GM19372 (cell line): ENCODE data around the gene ARAP2.

ENCODE experiments used
- ATAC-seq: cut with Tn5 transposase; IDR thresholded peaks from one replicate; pipeline ENCODE4 v1.9.1; 2021; ENCODE audit warnings: mild to moderate bottlenecking, low read depth, moderate library complexity; ENCODE audit not compliant: unreplicated experiment

Gene ARAP2

DNA sequence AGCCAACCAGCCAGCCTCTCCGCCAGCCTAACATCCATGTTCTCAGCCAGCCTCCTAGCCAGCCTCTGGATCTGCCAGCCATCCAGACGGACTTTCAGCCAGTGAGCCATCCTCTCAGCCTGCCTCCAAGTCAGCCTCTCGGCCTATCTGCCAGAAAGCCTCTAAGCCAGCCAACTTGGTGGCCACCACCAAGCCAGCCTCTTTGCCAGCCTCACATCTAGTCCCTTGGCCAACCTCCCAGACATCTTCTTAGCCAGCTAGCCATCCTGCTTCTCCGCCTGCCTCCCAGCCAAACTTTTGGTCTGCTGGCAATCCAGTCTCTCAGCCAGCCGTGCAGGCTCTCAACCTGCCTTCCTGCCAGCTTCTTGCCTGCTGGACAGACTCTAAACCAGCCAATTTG lies 16.4 kb upstream of the ARAP2 start:
- ATAC-seq = no peak

DNA sequence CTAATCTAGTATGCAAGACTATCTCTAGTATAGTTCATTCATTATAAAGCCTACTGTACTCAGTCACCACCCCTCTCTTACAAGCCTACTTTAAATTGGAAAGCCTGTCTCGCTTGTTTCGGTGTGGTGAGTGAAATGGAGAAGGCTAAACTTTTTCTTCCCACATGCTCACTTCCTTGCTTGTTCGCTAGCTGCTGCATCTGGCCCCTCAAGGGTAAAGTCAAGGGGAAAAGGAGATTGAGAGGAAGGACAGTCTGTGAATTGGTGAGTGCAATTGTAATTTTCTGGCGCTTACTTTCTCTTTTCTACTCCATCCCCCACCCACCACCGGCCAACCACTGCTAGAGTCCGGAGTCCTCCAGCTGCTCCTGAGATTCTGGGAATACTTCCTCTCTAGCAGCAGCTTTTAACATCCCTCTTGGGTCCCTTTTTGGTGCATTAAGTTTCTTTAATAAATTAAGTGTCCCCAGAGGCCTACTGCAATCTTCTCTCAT lies 12.1 kb upstream of the ARAP2 start:
- peak; percentile 33 for ATAC-seq

DNA sequence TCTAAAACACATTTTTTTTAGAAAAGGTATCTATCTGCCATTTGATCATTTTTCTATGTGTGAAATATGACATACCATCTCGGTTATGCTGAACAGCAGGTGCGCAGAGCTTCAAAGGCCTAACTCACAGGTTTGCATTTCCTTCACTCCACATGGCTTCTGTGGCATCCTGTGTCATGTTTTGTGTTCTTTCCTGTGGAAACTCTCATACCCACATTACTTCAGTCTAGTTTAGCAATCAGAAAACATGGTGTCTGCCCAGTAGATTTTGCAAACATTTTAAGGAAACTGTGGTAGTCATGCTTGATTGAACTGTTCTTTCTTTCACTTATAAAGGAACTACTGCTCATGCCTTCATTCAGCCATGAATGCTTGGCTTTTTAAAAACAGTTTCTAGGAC lies 11.3 kb upstream of the ARAP2 start:
- peak; percentile 76 for ATAC-seq

DNA sequence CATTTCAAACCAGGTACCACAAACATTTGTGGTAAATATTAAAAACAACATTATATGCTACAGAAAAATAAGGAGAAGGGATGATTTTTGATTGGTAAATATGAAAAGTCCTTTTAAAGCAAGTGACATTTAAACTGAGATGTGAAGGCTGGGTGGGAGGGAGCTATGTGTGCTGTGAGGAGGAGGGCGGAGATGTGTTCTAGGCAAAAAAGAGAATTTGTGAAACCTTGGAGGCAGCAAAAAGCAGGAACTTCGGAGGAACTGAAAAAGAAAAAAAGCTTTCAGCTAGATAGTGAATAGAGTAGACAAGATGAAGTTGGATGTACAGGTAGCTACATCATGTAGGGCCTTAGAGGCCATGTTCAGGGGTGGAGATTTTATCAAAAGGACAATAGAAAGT lies 10.1 kb upstream of the ARAP2 start:
- no peak for ATAC-seq

DNA sequence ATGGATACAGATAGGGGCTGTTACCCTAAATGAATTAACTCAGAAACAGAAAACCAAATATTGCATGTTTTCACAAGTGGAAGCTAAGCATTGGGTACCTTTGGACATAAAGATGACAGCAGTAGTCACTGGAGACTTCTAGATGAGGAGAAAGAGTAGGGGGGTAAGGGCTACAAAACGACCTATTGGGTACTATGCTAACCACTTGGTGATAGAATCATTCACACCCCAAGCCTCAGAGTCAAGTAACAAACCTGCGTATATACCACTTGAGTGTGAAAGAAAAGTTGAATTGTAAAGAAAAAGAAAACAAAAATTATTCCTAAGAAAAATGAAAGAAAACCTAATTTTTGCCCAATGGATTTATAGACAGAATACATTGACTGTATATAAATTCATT lies 7.7 kb upstream of the ARAP2 start:
- no peak for ATAC-seq

DNA sequence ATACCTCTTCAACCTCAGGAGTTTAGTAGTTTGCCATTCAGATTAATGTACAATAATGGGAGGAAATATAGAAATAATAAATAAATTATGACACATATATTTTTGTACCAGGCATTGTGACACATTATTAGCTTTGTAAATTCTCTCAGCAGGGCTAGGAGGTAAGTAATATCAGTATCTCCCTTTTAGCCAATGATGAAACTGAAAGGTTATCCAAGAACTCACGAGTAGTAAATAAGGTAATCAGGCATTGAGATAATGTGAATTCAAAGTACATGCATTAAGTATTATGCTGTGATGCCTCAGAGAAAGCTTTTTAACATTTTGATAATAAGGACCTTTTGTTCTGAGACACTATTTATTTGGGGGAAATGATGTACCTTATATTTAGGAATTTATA lies 5.3 kb upstream of the ARAP2 start:
- no peak for ATAC-seq

DNA sequence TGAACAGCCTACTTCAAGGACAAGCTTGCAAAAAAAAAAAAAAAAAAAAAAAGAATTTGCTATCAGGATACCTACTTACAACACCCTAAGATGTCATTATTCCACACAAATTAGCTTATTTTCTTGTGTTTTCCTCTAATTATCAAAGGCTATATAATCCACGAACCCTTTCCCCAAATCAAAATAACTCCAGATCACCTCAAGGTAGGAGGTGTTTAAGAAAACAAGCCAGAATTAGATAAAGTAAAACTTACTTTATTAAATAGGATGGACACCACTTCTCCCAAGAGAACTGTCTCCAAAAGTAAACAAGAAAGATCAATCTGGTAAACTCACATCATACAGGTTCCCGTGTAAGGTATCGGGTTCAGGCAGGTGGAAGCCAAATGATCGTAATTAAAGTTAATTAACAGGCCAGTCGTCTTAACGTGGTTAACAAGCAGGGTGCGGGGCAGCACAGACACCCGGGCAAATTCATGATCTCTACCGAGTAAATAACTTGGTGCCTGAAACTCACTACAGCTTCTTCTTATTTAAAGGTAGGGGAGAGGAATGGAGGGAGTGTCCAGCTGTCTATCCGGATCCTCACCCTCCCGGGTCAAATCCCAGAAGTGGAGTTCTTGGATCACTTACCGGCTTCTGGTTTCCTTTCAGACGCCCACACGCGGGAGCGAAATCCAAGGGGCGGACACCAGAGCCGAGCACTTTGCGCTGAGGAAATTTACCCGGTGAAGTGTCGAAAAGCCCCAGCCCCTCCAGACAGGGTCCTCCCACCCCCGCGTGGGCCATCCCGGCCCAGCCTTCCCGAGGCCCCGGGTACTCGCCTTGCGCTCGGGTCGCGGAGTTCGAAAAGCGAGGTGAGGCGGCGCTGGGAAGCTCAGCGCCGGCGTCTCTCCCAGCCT lies 708 bp downstream of the ARAP2 start:
- peak; percentile 28 for ATAC-seq

DNA sequence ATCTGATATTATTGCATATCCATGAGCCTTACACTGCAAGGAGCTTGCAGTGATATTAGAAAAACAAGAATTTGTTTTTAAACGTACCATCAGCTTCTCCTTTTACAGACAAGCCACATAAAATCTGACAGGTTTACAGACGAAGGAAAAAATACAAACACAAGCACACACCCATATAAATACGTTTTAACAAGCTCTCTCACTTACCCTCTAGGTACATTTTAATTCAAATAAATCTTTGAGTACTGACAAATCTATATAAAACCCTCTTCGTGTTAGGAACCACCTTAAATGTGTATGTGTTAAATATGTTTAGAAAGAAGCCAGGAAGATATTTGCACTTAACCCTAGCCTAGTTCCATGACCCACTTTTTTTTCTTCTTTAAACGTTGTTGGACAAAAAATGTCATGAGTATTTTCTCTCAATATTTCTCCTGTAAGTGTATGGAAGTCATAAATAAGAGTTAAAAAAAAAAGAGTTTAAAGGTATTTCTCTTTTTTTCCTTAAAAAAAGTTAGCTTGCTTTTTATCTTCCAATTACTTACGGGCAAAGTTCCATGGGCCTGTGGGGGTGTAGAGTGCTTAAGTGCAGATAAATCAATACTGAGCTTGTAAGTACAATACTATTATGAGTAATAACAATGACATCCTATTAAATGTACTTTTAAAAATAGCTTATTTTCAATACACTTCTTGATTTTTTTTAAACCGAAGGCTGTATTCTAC lies 1.5 kb downstream of the ARAP2 start:
- ATAC-seq = no peak

DNA sequence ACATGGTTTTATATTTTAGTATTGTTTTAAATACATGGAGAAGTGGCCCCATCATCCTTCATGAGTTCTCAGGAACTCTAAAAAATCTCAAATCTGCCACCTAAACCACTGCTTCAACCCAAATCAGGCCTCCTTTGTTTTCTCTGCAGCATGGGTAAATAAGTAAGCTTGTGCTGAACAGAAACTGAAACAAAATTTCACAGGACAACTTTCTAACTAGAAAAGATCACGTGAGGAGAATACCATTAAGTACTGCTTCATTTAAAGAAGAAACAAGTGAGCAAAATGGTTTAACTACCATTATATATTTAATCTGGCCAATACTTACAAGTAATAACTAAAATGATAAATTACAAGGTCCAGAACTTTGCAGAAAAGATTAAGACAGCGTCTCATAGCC lies 2.5 kb downstream of the ARAP2 start:
- peak; percentile 37 for ATAC-seq

DNA sequence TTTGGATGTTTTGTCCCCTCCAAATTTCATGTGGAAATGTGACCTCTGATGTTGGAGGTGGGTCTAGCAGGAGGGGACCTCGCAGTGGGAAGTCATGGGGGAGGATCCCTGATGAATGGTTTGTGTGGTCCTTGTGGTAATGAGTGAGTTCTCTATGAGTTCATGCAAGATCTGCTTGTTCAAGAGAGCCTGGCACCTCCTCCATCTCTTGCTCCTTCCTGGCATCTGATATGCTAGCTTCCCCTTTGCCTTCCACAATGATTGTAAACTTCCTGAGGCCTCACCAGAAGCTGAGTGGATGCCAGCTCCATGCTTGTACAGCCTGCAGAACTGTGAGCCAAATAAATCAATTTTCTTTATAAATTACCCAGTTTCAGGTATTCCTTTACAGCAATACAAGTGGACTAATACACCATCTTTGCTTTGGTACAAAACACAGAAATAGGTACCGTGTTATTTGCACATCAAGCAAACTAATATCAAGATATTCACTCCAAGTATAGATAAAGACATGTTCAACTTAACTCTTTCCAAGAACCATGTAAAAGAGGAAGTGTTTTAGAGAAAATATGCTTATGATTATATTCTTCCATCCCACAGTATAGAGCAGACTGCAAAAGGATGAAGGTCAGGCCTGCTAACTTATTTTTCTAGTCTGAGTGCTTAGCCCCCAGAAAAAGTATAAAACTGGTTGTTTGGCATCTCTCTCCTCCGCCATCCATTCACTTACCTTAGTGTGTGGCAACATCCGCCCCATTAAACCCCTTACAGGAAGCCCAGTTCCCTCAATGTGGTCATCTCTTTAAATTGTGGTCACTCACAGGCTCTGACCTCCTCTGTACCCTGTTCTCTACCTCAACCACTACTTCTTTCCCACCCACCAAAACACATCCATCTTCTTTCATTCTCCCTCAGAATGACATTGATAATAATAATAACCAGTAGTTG lies 6.7 kb downstream of the ARAP2 start:
- no peak for ATAC-seq

DNA sequence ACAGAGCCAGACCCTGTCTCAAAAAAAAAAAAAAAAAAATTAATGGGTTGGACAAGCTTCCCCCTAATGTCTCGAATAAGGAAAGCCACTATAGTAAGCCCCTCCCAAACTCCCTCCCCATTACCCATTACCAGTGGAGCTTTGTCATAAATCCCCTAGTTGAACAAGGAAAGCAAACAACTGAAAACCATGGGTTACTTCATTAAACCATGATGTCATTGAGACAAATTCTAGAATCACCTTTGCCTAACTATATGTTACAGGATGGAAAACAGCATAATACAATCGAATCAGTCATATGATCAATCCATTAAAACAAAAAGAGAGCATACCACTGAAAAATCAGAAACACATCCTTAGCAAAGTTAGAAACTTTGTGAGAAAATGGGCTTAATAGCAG lies 8.2 kb downstream of the ARAP2 start:
- ATAC-seq = no peak

DNA sequence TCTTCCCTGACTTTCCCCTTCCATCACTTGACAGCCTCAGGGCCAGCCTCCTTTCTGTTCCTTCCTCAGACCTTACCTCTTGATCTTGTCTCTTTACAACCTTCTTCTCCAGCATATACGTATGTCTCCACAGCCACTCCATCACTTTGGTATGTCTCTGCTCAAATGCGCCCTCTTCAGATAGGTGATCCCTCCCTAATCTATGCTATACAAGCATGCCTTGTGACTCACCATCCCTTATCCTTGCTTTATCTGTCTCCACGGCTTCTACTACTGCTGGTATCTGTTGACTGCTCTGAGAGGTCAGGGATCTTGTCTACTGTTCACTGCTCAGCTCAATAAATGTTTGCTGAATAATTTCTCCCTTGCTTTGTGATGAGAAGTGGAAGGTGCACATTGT lies 9.0 kb downstream of the ARAP2 start:
- ATAC-seq = no peak

DNA sequence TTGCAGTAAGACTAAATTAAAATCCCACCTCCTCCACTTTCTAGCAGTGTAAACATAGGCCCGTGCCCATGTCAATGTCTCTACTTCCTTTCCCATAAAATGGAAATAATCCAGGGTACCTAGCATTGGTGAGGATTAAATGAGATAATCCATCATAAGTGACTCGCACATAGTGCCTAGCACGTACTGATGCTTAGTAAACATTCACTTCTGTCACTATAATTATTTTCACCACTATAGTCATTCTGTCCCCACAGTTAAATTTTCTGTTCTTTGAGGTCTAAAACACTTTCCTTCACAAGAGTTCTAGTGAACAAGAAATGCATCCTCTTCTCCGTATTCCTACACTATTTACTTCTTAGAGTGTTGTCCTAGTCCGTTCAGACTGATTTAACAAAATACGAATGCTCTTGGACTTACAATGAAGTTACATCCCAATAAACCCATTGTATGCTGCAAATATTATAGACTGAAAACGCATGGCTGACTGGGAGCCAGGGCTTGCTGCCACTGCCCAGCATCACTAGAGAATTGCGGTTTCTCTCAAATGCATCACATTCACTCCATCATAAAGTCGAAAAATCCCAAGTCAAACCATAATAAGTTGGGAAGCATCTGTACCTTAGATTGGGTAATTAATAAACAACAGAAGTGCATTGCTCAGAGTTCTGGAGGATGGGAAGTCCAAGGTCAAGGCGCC lies 10.6 kb downstream of the ARAP2 start:
- no peak for ATAC-seq

DNA sequence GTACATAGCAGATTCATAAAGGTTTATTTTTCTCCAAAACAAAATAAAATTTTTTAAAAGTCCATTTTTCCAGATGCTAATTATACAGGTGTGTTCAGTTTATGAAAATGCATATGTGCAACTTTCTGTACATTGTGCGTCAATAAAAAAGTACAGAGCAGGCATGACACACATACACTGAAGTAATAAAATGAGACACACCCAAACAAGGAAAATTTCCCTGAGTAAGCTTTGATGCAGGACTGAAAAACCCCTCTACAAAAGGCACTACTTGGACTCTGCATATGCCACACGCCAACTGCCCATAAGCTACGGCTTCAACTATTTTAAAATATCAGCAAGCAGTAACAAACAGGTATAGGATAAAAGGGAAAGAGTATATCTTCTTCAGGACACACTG lies 13.8 kb downstream of the ARAP2 start:
- no peak for ATAC-seq

DNA sequence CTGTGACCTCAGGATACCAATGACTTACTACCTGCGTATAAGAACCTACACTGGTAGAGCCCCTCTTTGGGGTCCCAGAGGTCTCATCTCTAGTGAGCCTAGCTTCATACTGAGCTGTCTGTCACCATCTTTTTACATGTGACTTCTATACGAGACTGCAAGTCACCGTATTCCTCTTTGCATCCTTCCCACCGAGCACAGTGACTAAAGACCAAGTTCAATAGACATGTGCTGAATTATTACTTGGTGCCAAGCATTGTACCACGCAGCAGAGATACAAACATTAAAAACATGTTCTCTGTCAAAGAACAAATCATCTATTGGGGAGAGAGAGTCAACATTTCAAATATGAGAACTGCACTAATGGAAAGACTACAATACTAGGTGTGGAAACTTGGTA lies 16.4 kb downstream of the ARAP2 start:
- ATAC-seq = no peak

DNA sequence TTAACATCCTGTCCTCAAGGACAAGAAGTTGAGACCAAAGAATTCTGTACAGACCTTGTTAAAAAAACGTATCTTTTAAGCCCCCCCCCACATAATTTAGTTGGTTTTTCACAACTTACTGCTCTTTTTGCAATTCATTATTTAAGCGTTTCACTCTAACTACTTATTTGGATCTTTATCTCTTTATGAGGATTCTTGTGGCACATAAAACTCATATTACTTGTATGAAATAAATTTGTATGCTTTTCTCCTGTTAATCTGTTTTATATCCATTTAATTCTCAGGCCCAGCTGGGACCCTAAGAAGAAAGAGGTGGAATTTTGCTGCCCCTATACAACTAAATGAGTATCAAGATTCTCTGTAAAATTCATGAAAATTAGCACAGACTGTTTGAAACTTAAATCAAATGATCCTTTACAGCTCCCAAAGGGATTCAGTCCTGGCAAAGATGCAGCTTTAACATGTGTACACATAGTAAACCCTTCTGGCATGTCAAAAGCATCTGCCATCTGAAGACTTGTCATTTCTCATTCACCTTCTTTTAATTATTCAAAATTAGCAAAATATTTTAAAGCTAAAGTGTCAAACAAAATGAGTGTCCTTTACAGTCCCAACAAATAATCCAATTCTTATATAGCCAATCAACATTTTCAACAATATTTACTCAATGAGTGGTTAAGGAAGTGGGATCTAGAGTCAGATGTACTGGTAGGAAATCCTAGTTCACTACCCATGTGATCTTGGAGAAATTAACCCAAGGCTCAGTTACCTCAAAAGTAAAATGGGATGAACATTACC lies 17.7 kb downstream of the ARAP2 start:
- no peak for ATAC-seq

DNA sequence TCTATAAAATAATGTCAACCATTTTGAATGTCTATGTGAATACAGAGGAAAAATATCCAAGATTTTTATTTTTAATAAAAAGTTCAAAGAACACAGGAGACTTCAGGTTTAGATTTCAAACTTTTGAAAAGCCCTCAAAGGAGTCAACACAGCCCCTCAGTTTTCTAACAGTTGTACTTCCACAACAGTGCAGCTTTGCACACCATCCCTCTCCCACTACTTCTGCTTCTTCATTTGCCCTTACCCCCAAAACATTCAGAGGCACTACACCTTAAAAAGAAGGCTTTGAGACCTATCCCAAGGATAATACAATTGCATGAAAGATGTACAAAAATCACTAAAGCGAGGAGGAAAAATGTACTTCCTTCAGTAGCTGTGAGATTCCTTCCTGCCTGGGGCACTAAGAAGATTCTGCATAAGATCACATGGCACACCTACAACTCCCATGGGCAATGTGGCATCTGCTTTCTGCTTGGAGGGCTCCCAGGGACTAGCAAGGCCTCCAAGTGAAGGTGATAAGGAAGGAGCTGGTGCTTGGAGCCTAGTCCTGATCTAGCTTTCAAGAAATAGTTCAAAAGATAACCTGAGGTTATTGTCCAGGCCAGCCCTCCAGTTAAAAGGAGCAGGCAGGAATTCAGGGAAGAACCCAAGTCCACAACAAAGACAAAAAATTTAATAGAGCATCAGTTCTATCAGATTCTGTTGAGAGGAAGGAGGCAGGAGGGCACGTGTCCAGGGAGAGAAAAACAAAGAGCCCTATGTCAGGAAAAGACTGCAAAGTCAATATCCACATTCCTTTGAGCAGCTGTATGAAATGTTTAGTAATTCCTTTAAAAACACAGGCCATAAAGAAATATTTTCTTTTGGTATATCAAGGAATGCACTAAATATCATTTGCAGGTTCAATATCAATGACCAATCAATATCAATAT lies 19.1 kb downstream of the ARAP2 start:
- no peak for ATAC-seq

DNA sequence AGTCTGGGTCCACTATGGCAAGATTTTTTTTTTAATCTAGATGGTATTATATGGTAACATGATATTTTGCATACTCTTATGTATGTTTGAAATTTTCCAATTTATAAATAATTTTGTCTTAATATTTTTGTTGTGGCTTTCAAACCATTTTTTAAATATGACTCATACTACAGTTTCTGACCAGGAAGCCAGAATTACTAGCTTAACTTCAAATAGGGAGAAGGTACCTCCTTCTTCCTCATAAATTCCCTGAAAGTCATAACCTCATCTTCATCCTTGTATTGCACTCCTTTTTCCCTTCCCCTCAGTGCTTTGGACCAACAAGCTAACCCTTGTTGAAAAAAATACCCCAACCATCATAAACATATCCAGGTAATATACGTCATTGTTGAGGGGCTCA lies 21.6 kb downstream of the ARAP2 start:
- ATAC-seq = no peak
